ENCODE results near the gene EDAR.

DNA sequence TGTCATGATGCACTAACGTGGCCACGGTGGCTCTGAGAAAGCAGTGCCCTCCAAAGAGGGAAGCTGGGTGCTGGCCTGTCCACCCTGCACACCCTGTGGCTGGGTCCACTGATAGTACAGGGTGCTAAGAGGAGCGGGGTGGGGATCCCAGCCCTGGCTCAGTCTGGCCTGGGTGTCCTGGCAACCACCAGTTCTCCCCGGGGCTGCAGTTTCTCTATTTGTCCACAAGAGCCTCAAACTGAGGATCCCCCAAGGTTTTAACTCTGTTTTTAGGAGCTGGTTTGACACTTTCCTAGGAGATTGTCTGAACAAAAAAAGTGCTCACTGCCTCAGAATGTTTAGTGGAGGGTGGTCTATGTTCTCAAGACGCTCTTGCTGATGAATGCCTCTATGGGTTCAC lies 29.0 kb downstream of the EDAR start:
- TF ChIP-seq, protein P1, sequence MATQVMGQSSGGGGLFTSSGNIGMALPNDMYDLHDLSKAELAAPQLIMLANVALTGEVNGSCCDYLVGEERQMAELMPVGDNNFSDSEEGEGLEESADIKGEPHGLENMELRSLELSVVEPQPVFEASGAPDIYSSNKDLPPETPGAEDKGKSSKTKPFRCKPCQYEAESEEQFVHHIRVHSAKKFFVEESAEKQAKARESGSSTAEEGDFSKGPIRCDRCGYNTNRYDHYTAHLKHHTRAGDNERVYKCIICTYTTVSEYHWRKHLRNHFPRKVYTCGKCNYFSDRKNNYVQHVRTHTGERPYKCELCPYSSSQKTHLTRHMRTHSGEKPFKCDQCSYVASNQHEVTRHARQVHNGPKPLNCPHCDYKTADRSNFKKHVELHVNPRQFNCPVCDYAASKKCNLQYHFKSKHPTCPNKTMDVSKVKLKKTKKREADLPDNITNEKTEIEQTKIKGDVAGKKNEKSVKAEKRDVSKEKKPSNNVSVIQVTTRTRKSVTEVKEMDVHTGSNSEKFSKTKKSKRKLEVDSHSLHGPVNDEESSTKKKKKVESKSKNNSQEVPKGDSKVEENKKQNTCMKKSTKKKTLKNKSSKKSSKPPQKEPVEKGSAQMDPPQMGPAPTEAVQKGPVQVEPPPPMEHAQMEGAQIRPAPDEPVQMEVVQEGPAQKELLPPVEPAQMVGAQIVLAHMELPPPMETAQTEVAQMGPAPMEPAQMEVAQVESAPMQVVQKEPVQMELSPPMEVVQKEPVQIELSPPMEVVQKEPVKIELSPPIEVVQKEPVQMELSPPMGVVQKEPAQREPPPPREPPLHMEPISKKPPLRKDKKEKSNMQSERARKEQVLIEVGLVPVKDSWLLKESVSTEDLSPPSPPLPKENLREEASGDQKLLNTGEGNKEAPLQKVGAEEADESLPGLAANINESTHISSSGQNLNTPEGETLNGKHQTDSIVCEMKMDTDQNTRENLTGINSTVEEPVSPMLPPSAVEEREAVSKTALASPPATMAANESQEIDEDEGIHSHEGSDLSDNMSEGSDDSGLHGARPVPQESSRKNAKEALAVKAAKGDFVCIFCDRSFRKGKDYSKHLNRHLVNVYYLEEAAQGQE (IDR thresholded peaks at IDR 0.05; ENCODE audit: low read depth, low read length) = no peak
- TF ChIP-seq, protein P2, sequence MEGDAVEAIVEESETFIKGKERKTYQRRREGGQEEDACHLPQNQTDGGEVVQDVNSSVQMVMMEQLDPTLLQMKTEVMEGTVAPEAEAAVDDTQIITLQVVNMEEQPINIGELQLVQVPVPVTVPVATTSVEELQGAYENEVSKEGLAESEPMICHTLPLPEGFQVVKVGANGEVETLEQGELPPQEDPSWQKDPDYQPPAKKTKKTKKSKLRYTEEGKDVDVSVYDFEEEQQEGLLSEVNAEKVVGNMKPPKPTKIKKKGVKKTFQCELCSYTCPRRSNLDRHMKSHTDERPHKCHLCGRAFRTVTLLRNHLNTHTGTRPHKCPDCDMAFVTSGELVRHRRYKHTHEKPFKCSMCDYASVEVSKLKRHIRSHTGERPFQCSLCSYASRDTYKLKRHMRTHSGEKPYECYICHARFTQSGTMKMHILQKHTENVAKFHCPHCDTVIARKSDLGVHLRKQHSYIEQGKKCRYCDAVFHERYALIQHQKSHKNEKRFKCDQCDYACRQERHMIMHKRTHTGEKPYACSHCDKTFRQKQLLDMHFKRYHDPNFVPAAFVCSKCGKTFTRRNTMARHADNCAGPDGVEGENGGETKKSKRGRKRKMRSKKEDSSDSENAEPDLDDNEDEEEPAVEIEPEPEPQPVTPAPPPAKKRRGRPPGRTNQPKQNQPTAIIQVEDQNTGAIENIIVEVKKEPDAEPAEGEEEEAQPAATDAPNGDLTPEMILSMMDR (IDR thresholded peaks at IDR 0.05) = peak; percentile 17
- TF ChIP-seq EZH2phosphoT487 (IDR thresholded peaks at IDR 0.05; ENCODE audit: borderline replicate concordance, low read depth) (no peak), RAD21 (IDR thresholded peaks at IDR 0.05; ENCODE audit: low read length) (no peak), RCOR1 (IDR thresholded peaks at IDR 0.05; ENCODE audit: low read length) (no peak), GABPA (IDR thresholded peaks at IDR 0.05; ENCODE audit: low read depth) (no peak), SIN3A (IDR thresholded peaks at IDR 0.05; ENCODE audit: borderline replicate concordance, low read depth, low read length) (no peak), EP300 (IDR thresholded peaks at IDR 0.05; ENCODE audit: borderline replicate concordance in 1 of 2, low read depth in 1 of 2, low read length in 1 of 2) (no peak), TAF1 (IDR thresholded peaks at IDR 0.05; ENCODE audit: borderline replicate concordance, low read depth, low read length) (no peak), MXI1 (IDR thresholded peaks at IDR 0.05; ENCODE audit: low read depth, low read length) (no peak), FOSL2 (IDR thresholded peaks at IDR 0.05; ENCODE audit: borderline replicate concordance, low read depth) (no peak)
- TF ChIP-seq, protein P3, sequence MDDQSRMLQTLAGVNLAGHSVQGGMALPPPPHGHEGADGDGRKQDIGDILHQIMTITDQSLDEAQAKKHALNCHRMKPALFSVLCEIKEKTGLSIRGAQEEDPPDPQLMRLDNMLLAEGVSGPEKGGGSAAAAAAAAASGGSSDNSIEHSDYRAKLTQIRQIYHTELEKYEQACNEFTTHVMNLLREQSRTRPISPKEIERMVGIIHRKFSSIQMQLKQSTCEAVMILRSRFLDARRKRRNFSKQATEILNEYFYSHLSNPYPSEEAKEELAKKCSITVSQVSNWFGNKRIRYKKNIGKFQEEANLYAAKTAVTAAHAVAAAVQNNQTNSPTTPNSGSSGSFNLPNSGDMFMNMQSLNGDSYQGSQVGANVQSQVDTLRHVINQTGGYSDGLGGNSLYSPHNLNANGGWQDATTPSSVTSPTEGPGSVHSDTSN (IDR thresholded peaks at IDR 0.05) = no peak
- TF ChIP-seq, protein P4, sequence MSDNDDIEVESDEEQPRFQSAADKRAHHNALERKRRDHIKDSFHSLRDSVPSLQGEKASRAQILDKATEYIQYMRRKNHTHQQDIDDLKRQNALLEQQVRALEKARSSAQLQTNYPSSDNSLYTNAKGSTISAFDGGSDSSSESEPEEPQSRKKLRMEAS (IDR thresholded peaks at IDR 0.05; ENCODE audit: low read depth) = no peak
- TF ChIP-seq, protein P5, sequence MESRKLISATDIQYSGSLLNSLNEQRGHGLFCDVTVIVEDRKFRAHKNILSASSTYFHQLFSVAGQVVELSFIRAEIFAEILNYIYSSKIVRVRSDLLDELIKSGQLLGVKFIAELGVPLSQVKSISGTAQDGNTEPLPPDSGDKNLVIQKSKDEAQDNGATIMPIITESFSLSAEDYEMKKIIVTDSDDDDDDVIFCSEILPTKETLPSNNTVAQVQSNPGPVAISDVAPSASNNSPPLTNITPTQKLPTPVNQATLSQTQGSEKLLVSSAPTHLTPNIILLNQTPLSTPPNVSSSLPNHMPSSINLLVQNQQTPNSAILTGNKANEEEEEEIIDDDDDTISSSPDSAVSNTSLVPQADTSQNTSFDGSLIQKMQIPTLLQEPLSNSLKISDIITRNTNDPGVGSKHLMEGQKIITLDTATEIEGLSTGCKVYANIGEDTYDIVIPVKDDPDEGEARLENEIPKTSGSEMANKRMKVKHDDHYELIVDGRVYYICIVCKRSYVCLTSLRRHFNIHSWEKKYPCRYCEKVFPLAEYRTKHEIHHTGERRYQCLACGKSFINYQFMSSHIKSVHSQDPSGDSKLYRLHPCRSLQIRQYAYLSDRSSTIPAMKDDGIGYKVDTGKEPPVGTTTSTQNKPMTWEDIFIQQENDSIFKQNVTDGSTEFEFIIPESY (IDR thresholded peaks at IDR 0.05; ENCODE audit: borderline replicate concordance, low read depth) = no peak
